ENCODE measurements around the gene MBNL1.

The MBNL1 gene

GRCh38 chr3:152377184-152377570 lies 108.4 kb downstream of the MBNL1 start:
- TF ChIP-seq CTCF (IDR thresholded peaks at IDR 0.05; ENCODE audit: low read depth, low read length): no peak
- H3K4me3 ChIP-seq (ENCODE audit: low read depth, low read length): no peak overlapping the region

GRCh38 chr3:152379415-152380042 lies 110.8 kb downstream of the MBNL1 start:
- H3K4me3 ChIP-seq (ENCODE audit: low read depth, low read length): no peak overlapping the region
- no peak for TF ChIP-seq CTCF (IDR thresholded peaks at IDR 0.05; ENCODE audit: low read depth, low read length)

- no peak for TF ChIP-seq CTCF (IDR thresholded peaks at IDR 0.05; ENCODE audit: low read depth, low read length)
- H3K4me3 ChIP-seq (ENCODE audit: low read depth, low read length): no peak overlapping the region
Measured at GRCh38 chr3:152380043-152380442, 111.3 kb downstream of the MBNL1 start.

GRCh38 chr3:152381881-152382295 lies 113.2 kb downstream of the MBNL1 start:
- H3K4me3 ChIP-seq (ENCODE audit: low read depth, low read length): no peak overlapping the region
- no peak for TF ChIP-seq CTCF (IDR thresholded peaks at IDR 0.05; ENCODE audit: low read depth, low read length)

- TF ChIP-seq CTCF (IDR thresholded peaks at IDR 0.05; ENCODE audit: low read depth, low read length): no peak
- no peak overlapping the region for H3K4me3 ChIP-seq (ENCODE audit: low read depth, low read length)
Measured at GRCh38 chr3:152382312-152383135, 113.8 kb downstream of the MBNL1 start.

- H3K4me3 ChIP-seq (ENCODE audit: low read depth, low read length): no peak overlapping the region
- no peak for TF ChIP-seq CTCF (IDR thresholded peaks at IDR 0.05; ENCODE audit: low read depth, low read length)
Measured at GRCh38 chr3:152383136-152383606, 114.4 kb downstream of the MBNL1 start.

GRCh38 chr3:152384412-152384811 lies 115.7 kb downstream of the MBNL1 start:
- no peak overlapping the region for H3K4me3 ChIP-seq (ENCODE audit: low read depth, low read length)
- no peak for TF ChIP-seq CTCF (IDR thresholded peaks at IDR 0.05; ENCODE audit: low read depth, low read length)

All from WI38 (cell line).